ENCODE results near the gene CNDP1. TPM values are rescaled to one million over a fixed set of nuclear protein-coding genes. Genes with fewer than 3 reads are reported as not detected.

Gene CNDP1
- total RNA-seq, 2 experiments from 2014 or later, result not detected

- DNase-seq (no peak), ATAC-seq (no peak)
- no peak overlapping the region for H3K4me3 Mint-ChIP-seq
- intact Hi-C loops (cut with micrococcal nuclease), result no loop called here
- H3K4me1 Mint-ChIP-seq (ENCODE audit: low read depth), result peaks cover 8% of the 10 kb centered on the region
- ChIA-PET CTCF (no interaction called here), POLR2A (no interaction called here)
- no peak overlapping the region for H3K27ac Mint-ChIP-seq
- no peaks in the 10 kb centered on the region for H3K9me3 Mint-ChIP-seq
- H3K36me3 Mint-ChIP-seq (ENCODE audit: low read depth), result peaks cover 5% of the 10 kb centered on the region
- no peak for TF ChIP-seq CTCF (IDR thresholded peaks at IDR 0.05)
- no peaks in the 10 kb centered on the region for H3K27me3 Mint-ChIP-seq
Measured at GRCh38 chr18:74616494-74616893, 82.2 kb downstream of the CNDP1 start.

- peaks cover 3% of the 10 kb centered on the region for H3K4me1 Mint-ChIP-seq (ENCODE audit: low read depth)
Measured at GRCh38 chr18:74617486-74617885, 83.2 kb downstream of the CNDP1 start.

GRCh38 chr18:74622072-74622471 is 87.8 kb downstream of the CNDP1 start:
- ChIA-PET CTCF (no interaction called here), POLR2A (interaction anchor here (0.7 to 1.7 kb wide), 2 partner anchors 23 to 123 kb away, joined by 3 to 9 read pairs; partner anchors contain the start of gene ZNF407)
- H3K4me1 Mint-ChIP-seq (ENCODE audit: low read depth), result peaks cover 2% of the 10 kb centered on the region
- no peaks in the 10 kb centered on the region for H3K36me3 Mint-ChIP-seq (ENCODE audit: low read depth)
- DNase-seq (peak; percentile 14), ATAC-seq (peak; percentile 70)
- no peaks in the 10 kb centered on the region for H3K27me3 Mint-ChIP-seq
- intact Hi-C loops (cut with micrococcal nuclease), result no loop called here
- no peak overlapping the region for H3K4me3 Mint-ChIP-seq
- H3K27ac Mint-ChIP-seq, result no peak overlapping the region
- no peak for TF ChIP-seq CTCF (IDR thresholded peaks at IDR 0.05)
- no peaks in the 10 kb centered on the region for H3K9me3 Mint-ChIP-seq

More at GRCh38 chr18:74617486-74617885, 83.2 kb downstream of the CNDP1 start:
- intact Hi-C loops (cut with micrococcal nuclease), result no loop called here
- Mint-ChIP-seq H3K9me3 (no peaks in the 10 kb centered on the region), H3K27me3 (no peaks in the 10 kb centered on the region), H3K27ac (no peak overlapping the region), H3K36me3 (ENCODE audit: low read depth) (peaks cover 5% of the 10 kb centered on the region), H3K4me3 (no peak overlapping the region)
- CTCF ChIA-PET, result no interaction called here
- POLR2A ChIA-PET, result no interaction called here
- ATAC-seq (no peak), DNase-seq (no peak)
- TF ChIP-seq CTCF (IDR thresholded peaks at IDR 0.05), result no peak

GRCh38 chr18:74623047-74623816 is 88.9 kb downstream of the CNDP1 start:
- CTCF ChIA-PET, result interaction anchor here (0.7 to 1.4 kb wide), 8 partner anchors 9 to 582 kb away, joined by 3 read pairs; no protein-coding TSS in a partner anchor
- peak; percentile 47 for DNase-seq
- TF ChIP-seq CTCF (IDR thresholded peaks at IDR 0.05), result peak; percentile 53
- no peak overlapping the region for H3K27ac Mint-ChIP-seq
- H3K4me1 Mint-ChIP-seq (ENCODE audit: low read depth), result peaks cover 2% of the 10 kb centered on the region
- no peak overlapping the region for H3K4me3 Mint-ChIP-seq
- no peaks in the 10 kb centered on the region for H3K27me3 Mint-ChIP-seq
- no peaks in the 10 kb centered on the region for H3K9me3 Mint-ChIP-seq
- POLR2A ChIA-PET, result interaction anchor here (0.6 to 1.3 kb wide), 2 partner anchors 9 to 712 kb away, joined by 3 read pairs; no protein-coding TSS in a partner anchor
- intact Hi-C loops (cut with micrococcal nuclease), result no loop called here
- no peaks in the 10 kb centered on the region for H3K36me3 Mint-ChIP-seq (ENCODE audit: low read depth)
- ATAC-seq, result no peak

GRCh38 chr18:74624466-74624865 is 90.2 kb downstream of the CNDP1 start:
- TF ChIP-seq CTCF (IDR thresholded peaks at IDR 0.05), result no peak
- H3K4me1 Mint-ChIP-seq (ENCODE audit: low read depth), result peaks cover 2% of the 10 kb centered on the region
- no peaks in the 10 kb centered on the region for H3K27me3 Mint-ChIP-seq
- CTCF ChIA-PET, result interaction anchor here (1.1 to 1.4 kb wide), 3 partner anchors 18 to 30 kb away, joined by 3 read pairs; no protein-coding TSS in a partner anchor
- intact Hi-C loops (cut with micrococcal nuclease), result no loop called here
- POLR2A ChIA-PET, result no interaction called here
- no peak for ATAC-seq
- DNase-seq, result no peak
- peaks cover 2% of the 10 kb centered on the region for H3K9me3 Mint-ChIP-seq
- H3K27ac Mint-ChIP-seq, result no peak overlapping the region
- no peak overlapping the region for H3K4me3 Mint-ChIP-seq
- no peaks in the 10 kb centered on the region for H3K36me3 Mint-ChIP-seq (ENCODE audit: low read depth)
